Activated naive CD4-positive, alpha-beta T cell treated with anti-CD3 and anti-CD28 coated beads, Interleukin-2, amount 50 U/mL, for 72 hours (primary cell): ENCODE measurements around the gene POPDC3. TPM values are rescaled to one million over a fixed set of nuclear protein-coding genes. Genes with fewer than 3 reads are reported as not detected.
"Not testable (repeated sequence)": the region's sequence is repeated elsewhere in the genome, so short reads cannot be mapped to it uniquely, and the experiment has no call there.

Experiments
- ATAC-seq, 2 donors: fragments of 150-1000 bp; cut with Tn5 transposase; 2 replicates each; pipeline ENCODE4 v1.10.0; 2021; ENCODE audit warnings: mild to moderate bottlenecking in 2 of 2, moderate library complexity in 2 of 2
- DNase-seq, 2 donors: peaks; one replicate each; pipeline ENCODE4 v3.0.0; 2021 to 2022; ENCODE audit warnings: low spot score in 2 of 2
- H3K27ac Mint-ChIP-seq, 2 donors: one replicate each; pipeline ENCODE4 v1.8.0; 2022; ENCODE audit warnings: mild to moderate bottlenecking in 2 of 2, mixed read lengths in 2 of 2
- H3K36me3 Mint-ChIP-seq, 2 donors: one replicate each; pipeline ENCODE4 v1.8.0; 2022; ENCODE audit warnings: mixed read lengths in 2 of 2
- H3K9me3 Mint-ChIP-seq, 2 donors: one replicate each; pipeline ENCODE4 v1.8.0; 2022; ENCODE audit warnings: mixed read lengths in 2 of 2
- total RNA-seq, 2 donors: library from RNA; stranded (reverse); gene quantifications; one replicate each; pipeline ENCODE4 v1.2.3, GENCODE V29; 2022

POPDC3 gene, protein sequence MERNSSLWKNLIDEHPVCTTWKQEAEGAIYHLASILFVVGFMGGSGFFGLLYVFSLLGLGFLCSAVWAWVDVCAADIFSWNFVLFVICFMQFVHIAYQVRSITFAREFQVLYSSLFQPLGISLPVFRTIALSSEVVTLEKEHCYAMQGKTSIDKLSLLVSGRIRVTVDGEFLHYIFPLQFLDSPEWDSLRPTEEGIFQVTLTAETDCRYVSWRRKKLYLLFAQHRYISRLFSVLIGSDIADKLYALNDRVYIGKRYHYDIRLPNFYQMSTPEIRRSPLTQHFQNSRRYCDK
- not detected for total RNA-seq

DNA sequence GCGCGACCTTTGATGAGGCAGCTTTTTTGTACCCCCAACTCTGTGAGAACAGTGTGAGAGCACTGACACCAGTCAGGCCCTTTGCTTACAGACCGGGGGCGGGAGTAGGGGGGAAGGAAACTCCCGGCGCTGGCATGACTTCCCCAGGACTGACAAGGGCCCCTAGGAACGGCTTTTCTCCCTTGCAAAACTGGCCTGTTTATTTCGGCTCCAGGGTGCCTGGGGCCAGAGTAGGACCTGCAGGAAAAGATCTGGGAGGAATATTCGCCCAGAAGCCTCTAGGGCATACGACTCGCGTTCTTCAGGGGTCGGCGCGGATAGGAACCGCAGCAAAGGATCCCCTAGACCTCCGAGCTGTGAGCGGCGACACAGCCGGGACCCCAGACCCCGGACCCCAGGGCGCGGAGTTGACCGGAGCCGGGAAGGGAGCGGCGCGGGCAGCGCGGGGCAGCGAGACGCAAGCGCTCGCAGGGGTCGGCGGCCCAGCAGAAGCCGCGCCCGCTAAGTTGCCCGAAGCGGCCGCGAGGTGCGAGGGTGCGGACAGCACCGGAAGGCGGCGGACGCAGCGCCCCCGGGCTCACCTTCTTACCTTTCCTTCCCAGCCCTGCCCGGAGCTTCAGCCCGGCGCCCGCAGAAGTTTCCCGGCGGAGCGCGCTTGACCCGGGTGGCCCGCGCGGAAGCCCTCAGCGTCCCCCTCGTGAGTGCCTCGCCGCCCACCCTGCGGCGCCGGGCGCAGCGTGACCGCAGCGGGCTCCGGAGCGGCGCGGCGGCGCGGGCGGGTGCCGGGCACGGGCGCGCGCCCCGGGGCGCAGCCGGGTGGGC lies at the start of gene POPDC3:
TSS of gene POPDC3 (minus strand) at position 771 of the 822 bp plus-strand sequence. CDS start 18,105 bp downstream, outside the sequence.
- DNase-seq, result peak in 1 of 2 donors; percentile 11
- Mint-ChIP-seq H3K9me3 (no peaks in the 10 kb centered on the region), H3K36me3 (no peaks in the 10 kb centered on the region), H3K27ac (no peak within 1 kb of the TSS)
- peak; percentile 5 to 78 for ATAC-seq

DNA sequence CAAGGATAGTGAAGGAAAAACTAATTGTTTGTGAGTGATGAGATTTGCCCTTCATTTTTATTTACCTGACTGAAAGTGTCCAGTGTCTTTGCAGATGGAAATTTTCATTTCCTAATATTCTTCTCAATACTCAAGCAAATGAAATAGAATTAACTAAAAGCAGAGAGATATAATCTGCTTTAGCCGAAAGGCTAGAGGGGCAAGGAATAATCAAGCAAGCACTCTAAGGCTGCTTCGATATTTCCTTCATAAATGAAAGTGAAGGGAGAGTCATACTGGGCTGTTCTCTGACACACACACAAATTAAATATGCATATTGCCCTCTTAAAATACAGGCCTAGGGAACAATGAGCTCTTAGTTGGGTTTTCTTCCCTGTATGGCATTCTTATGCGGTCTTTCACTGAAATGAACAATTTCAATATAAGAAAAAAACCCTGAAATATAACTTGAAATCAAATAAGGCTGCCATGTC lies 47.5 kb upstream of the POPDC3 start:
- Mint-ChIP-seq H3K9me3 (peaks cover 0 to 4% of the 10 kb centered on the region in 2 donors), H3K27ac (no peak overlapping the region), H3K36me3 (no peaks in the 10 kb centered on the region)
- ATAC-seq (no peak), DNase-seq (no peak)

DNA sequence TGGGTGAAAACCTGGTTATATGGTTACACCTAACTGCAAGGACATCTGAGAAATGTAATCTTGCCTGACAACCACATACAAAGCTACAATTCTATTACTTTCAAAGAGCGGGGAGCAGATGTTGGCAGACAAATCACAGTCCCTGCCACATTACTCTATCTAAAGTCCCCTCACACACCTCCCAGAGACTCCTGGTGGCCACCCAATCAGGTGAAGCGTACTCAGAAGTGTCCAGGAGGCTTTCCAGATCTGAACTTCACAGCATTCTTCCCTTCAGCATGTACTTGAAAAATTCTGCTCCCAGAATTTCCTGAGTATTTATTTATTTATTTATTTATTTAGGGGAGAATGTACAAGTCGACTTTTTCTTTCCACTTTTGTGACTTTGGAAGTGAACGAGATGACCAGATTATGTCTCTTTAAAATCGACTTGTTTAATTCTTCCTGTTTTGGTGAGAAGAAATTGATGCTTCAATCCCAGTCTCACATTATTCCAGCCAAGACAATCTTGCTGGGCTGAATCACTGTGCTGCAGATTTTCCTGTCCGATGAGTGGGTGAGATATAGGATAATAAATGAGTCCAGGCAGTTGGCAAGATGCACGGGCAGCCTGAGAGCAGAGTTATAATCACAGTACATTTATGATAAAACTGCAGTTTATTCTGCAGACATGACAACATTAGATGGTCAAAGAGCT lies 46.9 kb upstream of the POPDC3 start:
- Mint-ChIP-seq H3K36me3 (no peaks in the 10 kb centered on the region), H3K27ac (no peak overlapping the region), H3K9me3 (peaks cover 0 to 4% of the 10 kb centered on the region in 2 donors)
- DNase-seq, result no peak
- no peak for ATAC-seq

DNA sequence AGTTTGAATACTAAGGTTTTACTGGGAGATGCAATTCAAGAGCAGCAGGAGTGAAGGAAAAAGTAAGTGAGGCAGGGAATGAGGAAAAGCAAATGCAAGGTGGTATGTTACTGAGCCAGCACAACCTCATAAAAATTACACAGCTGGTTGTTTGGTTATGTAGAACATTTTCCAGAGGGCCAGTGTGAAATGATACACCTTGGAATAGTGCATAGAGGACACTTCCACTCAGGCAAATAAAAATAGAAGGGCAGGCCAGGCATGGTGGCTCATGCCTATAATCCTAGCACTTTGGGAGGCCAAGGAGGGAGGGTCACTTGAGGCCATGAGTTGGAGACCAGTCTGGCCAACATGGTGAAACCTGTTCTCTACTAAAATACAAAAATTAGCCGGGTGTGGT lies 43.4 kb upstream of the POPDC3 start:
- Mint-ChIP-seq H3K9me3 (no peaks in the 10 kb centered on the region), H3K27ac (no peak overlapping the region), H3K36me3 (no peaks in the 10 kb centered on the region)
- DNase-seq, result no peak
- ATAC-seq, result no peak

DNA sequence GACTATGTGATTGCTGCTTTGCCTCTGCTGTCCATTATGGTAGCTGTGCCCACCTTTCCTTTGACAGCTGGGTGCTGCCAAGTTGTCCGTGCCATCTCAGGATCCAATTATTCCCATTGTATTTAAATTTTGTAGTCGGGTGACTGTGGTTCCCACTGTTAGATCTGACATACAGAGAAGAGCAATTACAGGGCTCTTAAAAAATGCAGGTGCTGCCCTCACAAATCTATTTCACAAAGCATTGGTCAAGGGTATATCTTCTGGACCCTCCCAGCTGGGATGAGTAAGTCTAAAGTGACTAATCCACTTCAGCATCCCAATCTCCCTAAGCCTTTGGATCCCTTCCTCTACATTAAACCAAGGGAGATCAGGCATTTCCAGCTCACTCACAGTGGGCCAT lies 41.4 kb upstream of the POPDC3 start:
- not testable (repeated sequence) for H3K36me3 Mint-ChIP-seq, H3K27ac Mint-ChIP-seq, ATAC-seq, H3K9me3 Mint-ChIP-seq, DNase-seq

DNA sequence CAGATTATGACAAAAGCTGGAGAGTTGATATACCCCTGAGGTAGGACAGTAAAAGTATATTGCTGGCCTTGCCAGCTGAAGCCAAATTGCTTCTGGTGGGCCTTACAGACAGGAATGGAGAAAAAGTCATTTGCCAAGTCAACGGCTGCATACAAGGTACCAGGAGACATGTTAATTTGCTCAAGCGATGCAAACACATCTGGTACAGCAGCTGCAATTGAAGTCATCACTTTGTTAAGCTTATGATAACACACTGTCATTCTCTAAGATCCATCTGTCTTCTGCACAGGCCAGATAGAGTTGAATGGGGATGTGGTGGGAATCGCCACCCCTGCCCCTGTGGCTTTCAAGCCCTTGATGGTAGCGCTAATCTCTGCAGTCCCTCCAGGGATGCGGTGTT lies 40.4 kb upstream of the POPDC3 start:
- H3K36me3 Mint-ChIP-seq, result no peaks in the 10 kb centered on the region
- DNase-seq (no peak), ATAC-seq (no peak)
- no peak overlapping the region for H3K27ac Mint-ChIP-seq
- H3K9me3 Mint-ChIP-seq, result no peaks in the 10 kb centered on the region

DNA sequence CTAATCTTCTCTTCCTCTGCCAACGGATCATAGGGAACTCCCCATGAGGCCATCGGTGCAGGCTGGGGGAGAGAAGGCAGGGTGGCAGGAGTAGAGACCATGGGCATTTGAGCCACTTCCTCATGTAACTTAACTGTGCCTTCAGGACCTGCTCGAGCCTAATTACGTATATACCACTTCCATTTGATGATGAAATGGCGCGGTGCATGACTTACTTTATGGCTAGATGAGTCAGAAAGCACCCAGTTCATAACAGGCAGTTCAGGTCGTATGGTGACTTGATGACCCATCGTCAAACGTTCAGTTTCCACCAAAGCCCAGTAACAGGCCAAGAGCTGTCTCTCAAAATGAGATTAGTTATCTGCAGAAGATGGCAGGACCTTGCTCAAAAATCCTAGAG lies 39.4 kb upstream of the POPDC3 start:
- peak overlapping the region in 1 of 2 donors; percentile 74 for H3K27ac Mint-ChIP-seq
- ATAC-seq, H3K36me3 Mint-ChIP-seq, H3K9me3 Mint-ChIP-seq, DNase-seq: not testable (repeated sequence)

DNA sequence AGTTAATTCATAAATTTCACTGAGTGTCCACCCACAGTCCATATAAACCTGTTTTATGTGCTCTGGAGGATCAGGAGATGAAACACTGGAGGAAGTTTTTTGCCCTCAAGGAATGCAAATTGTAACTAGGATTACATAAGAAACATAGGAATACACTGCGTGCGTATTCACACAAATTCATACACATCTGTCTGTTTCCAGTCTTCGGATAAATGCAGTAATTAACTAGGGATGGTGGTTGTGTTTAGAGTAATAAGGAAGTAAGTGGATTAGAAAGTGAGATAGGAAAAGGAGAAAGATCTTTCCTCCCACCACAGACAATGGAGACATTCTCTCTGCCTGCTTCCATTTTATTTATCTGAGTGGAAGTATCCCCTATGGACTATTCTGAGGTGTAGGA lies 35.7 kb upstream of the POPDC3 start:
- no peaks in the 10 kb centered on the region for H3K9me3 Mint-ChIP-seq
- no peaks in the 10 kb centered on the region for H3K36me3 Mint-ChIP-seq
- DNase-seq (no peak), ATAC-seq (no peak)
- H3K27ac Mint-ChIP-seq, result no peak overlapping the region

DNA sequence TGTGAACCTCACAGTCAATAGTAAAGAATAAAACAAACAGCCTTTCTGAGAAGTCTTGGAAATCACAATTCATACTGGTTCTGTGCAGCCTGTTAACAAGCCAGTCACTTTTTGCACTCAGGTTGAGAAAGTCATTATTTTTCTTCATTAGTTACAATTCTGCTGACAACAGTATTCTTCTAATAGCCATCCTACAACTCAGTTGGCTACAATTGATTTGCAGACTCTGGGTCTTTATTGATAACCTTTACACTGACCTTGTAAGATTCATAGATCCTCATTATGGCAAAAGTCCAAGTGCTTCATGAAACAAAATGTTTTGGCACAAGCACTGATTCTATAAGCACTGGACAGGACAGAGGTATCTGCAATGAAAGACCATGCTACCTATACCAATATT lies 34.9 kb upstream of the POPDC3 start:
- no peak for ATAC-seq
- H3K36me3 Mint-ChIP-seq, result no peaks in the 10 kb centered on the region

DNA sequence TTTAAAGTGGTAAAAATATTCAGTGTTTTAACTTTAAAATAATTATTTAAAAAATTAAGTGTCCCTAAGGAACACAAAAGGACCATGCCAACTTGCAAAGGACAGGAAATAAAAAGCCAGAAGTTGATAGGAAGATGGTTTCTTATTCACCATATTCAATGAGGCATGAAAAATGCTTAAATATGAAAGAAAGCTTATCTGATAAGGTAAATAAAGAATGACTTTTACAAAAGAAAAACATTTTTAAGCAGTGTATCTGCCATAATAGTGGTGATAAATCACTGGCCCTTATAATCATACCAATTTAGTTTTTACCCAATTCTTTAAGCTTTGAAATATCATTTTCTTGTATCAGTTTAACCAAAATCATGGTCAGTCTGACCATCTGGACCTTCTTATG lies 33.5 kb upstream of the POPDC3 start:
- no peak for DNase-seq
- ATAC-seq, result no peak
- no peaks in the 10 kb centered on the region for H3K9me3 Mint-ChIP-seq
- H3K36me3 Mint-ChIP-seq, result no peaks in the 10 kb centered on the region
- H3K27ac Mint-ChIP-seq, result no peak overlapping the region

More for the DNA sequence above, 34.9 kb upstream of the POPDC3 start:
- DNase-seq, result no peak
- Mint-ChIP-seq H3K9me3 (no peaks in the 10 kb centered on the region), H3K27ac (no peak overlapping the region)

DNA sequence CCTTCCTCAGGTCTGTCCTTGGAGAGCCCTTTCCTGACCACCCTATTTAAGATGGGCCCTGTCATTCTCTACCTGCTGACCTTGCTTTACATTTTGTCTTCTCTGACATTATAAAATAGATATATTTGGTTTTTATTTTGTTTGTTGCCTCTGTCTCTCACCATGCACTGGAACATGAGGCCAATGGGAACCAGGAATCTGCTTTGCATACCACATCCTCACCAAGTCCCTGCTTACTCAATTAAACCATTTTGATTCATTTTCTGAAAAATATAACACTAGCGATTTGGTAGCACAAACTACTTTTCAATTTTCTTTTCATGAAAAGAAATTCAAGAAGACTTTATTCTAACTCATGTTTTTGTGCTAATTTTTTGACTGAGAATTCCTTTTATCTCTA lies 32.8 kb upstream of the POPDC3 start:
- Mint-ChIP-seq H3K27ac (no peak overlapping the region), H3K36me3 (no peaks in the 10 kb centered on the region), H3K9me3 (no peaks in the 10 kb centered on the region)
- DNase-seq, result peak in 1 of 2 donors; percentile 4
- ATAC-seq, result peak in 1 of 2 donors; percentile 78

DNA sequence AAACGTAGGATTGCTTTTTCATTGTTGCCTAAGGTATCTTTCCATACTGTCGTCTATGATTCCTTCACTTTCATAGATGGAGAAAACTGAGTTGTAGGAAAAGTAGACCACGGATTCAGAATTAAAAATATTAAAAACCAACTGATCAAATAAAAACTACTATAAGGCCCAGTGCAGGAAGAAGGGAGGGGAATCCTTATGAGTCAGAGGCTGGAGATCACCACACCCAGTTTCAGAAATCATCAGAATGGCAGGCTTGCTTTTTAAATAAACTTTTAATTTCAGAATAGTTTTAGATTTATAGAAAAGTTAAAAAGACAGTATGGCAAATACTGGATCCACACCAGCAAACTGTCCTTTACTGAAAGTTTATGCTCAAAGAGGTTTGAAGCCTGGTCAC lies 32.0 kb upstream of the POPDC3 start:
- DNase-seq, result no peak
- no peak for ATAC-seq
- Mint-ChIP-seq H3K36me3 (no peaks in the 10 kb centered on the region), H3K9me3 (no peaks in the 10 kb centered on the region), H3K27ac (no peak overlapping the region)

DNA sequence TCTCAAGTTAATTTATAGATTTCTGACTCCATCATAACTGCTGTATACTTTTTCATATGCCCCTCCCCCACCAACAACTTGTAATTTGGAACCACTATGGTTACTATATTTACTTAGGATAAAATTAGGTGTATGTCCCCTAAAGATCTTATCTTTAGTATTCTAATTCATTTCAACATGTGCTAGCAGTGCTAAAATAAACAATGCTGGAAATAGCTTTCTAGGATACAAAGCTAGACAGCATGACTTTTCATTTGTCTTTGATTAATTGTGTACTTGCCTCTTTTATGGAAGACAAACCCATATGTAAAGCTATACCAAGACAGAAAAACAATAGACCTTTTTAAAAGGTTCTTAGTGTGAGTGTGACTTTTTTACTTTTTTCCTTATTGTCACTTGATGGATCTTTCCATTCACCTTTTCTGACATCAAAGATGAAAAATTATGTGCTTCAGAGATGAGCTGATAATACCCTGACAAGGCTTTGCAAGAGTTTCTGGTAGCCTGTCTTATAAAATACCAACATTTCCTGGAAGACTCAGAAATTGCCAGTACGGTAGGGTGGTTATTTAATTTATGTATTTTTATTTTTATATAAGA lies 31.2 kb upstream of the POPDC3 start:
- Mint-ChIP-seq H3K36me3 (no peaks in the 10 kb centered on the region), H3K9me3 (no peaks in the 10 kb centered on the region), H3K27ac (no peak overlapping the region)
- DNase-seq, result no peak
- no peak for ATAC-seq

DNA sequence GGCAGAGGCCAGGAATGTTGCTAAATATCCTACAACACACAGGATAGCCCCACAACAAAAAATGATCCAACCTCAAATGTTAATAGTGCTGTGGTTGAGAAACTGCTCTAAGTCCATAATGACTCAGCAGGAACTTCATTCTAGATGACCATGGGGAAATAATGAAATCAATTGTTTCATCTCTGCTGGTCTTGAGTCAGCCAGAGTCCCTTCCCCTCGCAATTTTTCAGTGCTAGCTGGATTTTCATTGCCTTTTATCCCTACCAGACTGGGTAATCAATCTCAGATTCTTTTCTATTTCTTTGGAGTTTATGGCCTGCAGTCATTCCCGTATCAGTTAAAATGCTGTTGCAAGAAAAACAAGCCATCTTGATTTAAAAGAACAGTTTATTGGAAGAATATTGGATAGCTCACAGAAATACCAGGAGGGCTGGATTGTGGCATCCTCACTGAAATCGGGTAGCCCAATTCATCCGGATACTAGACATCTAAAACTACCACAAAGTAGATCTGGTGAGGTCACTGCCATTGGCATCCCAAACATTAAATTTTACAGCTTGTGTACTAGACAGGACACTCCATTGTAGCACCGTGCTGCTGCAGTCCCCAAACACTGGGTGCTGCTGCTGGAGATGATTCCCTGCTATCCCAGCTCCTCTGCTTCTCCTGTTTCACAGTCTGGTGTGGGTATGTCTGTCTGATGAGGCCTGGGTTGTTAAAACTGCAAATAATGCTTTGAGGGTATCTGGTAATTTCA lies 30.3 kb upstream of the POPDC3 start:
- H3K9me3 Mint-ChIP-seq, result no peaks in the 10 kb centered on the region
- H3K36me3 Mint-ChIP-seq, result no peaks in the 10 kb centered on the region
- H3K27ac Mint-ChIP-seq, result no peak overlapping the region
- DNase-seq, result no peak
- no peak for ATAC-seq

DNA sequence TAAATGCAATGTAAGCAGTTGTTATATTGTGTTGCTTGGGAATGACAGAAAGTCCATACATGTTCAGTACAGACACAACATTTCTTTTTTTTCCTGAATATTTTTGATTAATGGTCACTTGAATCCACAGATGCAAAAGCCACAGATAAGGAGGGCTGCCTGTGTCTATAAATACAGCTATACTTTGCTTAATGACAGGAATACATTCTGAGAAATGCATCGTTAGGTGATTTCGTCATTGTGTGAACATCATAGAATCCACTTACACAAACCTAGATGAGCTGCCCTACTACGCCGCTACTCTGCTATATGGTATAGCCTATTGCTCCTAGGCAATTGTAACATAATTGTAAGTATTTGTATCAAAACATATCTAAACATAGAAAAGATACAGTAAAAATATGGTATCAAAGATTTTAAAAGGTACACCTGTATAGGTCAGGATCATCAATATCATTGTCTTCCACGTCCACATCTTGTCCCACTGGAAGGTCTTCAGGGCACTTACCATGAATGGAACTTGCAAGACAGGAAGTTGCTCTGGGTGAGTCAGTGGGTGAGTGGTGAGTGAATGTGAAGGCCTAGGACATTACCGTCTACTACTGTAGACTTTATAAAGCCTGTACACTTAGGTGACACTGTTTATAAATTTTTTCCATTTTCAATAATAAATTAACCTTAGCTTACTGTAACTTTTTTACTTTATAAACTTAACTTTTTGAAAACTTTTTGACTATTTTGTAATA lies 27.9 kb upstream of the POPDC3 start:
- no peak for DNase-seq
- Mint-ChIP-seq H3K9me3 (no peaks in the 10 kb centered on the region), H3K36me3 (no peaks in the 10 kb centered on the region), H3K27ac (no peak overlapping the region)
- ATAC-seq, result no peak

DNA sequence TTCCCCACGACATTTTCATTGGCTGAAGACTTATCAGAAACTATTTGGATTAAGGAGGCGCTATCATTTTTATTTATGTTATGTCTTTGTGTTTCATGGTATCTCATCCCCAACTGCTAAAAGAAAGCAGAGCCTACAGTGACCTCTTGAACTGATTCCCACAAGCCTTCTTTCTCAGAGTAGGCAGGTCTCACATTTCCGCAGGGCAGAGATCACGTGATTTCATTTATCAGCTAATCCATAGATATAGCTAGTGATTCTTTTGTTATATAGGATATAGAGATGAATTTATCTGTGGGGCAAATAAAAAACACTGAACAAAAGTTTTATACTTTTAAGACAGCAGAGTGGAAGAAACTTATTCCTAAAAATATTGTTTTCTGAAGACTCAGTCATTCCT lies 25.0 kb upstream of the POPDC3 start:
- Mint-ChIP-seq H3K9me3 (no peaks in the 10 kb centered on the region), H3K36me3 (no peaks in the 10 kb centered on the region), H3K27ac (no peak overlapping the region)
- no peak for ATAC-seq
- DNase-seq, result no peak
